ENCODE data around the gene ITGB7.

Gene ITGB7

GRCh38 chr12:53147653-53148052 lies 59.4 kb downstream of the ITGB7 start:
- DNase-seq (ENCODE audit: low read depth), result no peak

- no peak for DNase-seq (ENCODE audit: low read depth)
These were observed 59.9 kb downstream of the ITGB7 start for GRCh38 chr12:53147181-53147580.

DNA sequence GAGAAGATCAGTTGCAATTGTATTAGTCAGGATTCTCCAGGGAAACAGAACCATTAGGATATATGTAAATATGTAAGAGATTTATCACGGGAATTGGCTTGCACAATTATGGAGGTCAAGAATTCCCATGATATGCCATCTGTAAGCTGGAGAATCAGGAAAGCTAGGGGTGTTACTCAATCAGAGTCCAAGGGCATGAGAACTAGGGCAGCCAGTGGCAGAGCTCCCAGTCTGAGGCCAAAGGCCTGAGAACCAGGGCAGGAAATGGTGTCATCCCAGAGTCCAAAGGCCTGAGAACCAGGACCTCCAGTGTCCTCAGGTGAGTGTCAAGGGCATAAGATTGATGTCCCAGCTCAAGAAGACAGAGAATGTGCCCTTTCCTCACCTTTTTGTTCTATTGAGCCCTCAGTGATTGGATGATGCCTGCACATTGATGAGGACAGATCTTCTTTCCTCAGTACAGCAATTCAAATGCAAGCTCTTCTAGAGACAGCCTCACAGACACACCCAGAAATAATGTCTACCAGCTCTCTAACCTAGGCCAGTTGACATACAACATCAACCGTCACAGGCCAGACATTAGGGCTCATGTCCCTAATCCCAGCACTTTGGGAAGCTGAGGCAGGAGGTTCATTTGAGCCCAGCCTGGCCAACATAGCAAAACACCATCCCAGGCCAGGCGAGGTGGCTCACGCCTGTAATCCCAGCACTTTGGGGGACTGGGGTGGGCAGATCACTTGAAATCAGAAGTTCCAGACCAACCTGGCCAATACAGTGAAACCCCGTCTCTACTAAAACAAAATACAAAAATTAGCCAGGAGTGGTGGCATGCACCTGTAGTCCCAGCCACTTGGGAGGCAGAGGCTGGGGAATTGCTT lies 61.4 kb downstream of the ITGB7 start:
- DNase-seq (ENCODE audit: low read depth), result no peak

GRCh38 chr12:53143355-53143754 lies 63.7 kb downstream of the ITGB7 start:
- no peak for DNase-seq (ENCODE audit: low read depth)

Data from activated T-cell treated with anti-CD3 and anti-CD28 coated beads for 48 hours (primary cell).